Panc1 (cell line): ENCODE results near the gene TIMM29.

ENCODE experiments used
- CTCF ChIP-seq: fragments of 450-650 bp; IDR thresholded peaks from 2 replicates; pipeline ENCODE4 v1.5.1; 2017; ENCODE audit warnings: mild to moderate bottlenecking
- POLR2AphosphoS5 ChIP-seq: IDR thresholded peaks from 2 replicates; pipeline ENCODE4 v1.6.1; 2012; ENCODE audit warnings: mild to moderate bottlenecking, low read depth, low read length, moderate library complexity
- REST ChIP-seq, 2 experiments: IDR thresholded peaks; 2 replicates each; pipeline ENCODE4 v1.6.1; 2011 to 2012; ENCODE audit warnings: low read depth in 2 of 2, control low read depth in 1 of 2, low read length in 1 of 2, mild to moderate bottlenecking in 1 of 2, moderate library complexity in 1 of 2; ENCODE audit not compliant: insufficient read depth in 1 of 2
- TCF7L2 ChIP-seq: IDR thresholded peaks from 2 replicates; pipeline ENCODE4 v1.6.1; 2011; ENCODE audit warnings: mild to moderate bottlenecking, low read depth, low read length, inconsistent platforms

GRCh38 chr19:10920781-10921180 lies 7.8 kb upstream of the TIMM29 start:
- TF ChIP-seq REST (IDR thresholded peaks at IDR 0.05; ENCODE audit: insufficient read depth in 1 of 2, low read depth in 2 of 2, low read length in 1 of 2) (no peak), CTCF (no peak), POLR2AphosphoS5 (no peak), TCF7L2 (no peak)
